Measurements from ENCODE around the gene PIP4P1.

- no peak for TF ChIP-seq CTCF (IDR thresholded peaks at IDR 0.05)
- no peak for TF ChIP-seq POLR2A (IDR thresholded peaks at IDR 0.05)
Observed at GRCh38 chr14:20494935-20495766, 33.9 kb upstream of the PIP4P1 start.

Measured in upper lobe of left lung (tissue), 4 donors.